T-helper 1 cell treated with Interleukin-12 subunit alpha and Interleukin-12 subunit beta and Interleukin-4 antibody, amounts not matched to agents 30 ng/mL and 1 ng/mL, for 36 hours (primary cell): ENCODE results near the gene AGRP. TPM values are rescaled to one million over a fixed set of nuclear protein-coding genes. Genes with fewer than 3 reads are reported as not detected.

Source experiments
- total RNA-seq: library from RNA; stranded (reverse); gene quantifications from 2 replicates; pipeline ENCODE4 v1.2.3, GENCODE V29; 2022

The AGRP gene
- total RNA-seq, 1 donor from 2014 or later, result not detected

Other genes with a start within 250 kb of the AGRP start
- gene FHOD1, start 236.1 kb downstream of the AGRP start, total RNA-seq, result 104 and 106 TPM in 2 replicates
- 3.5 and 3.7 TPM in 2 replicates for gene SLC9A5, start 234.6 kb downstream of the AGRP start, total RNA-seq
- 23.0 and 25.4 TPM in 2 replicates for gene PLEKHG4, start 204.0 kb downstream of the AGRP start, total RNA-seq
- gene KCTD19, start 156.8 kb downstream of the AGRP start, total RNA-seq, result 0.10 TPM in 1 of 2 replicates, not detected in the other
- gene LRRC36, start 156.7 kb downstream of the AGRP start, total RNA-seq, result 0.51 TPM in 1 of 2 replicates, not detected in the other
- gene TPPP3, start 90.0 kb downstream of the AGRP start, total RNA-seq, result not detected in 2 replicates
- 0.15 and 0.42 TPM in 2 replicates for gene ZDHHC1, start 67.1 kb downstream of the AGRP start, total RNA-seq
- gene HSD11B2, start 52.4 kb downstream of the AGRP start, total RNA-seq, result 0.29 TPM in 1 of 2 replicates, not detected in the other
- gene ATP6V0D1, start 2.4 kb downstream of the AGRP start, total RNA-seq, result 69.7 and 70.7 TPM in 2 replicates
- 47.9 and 52.6 TPM in 2 replicates for gene RIPOR1, start 45.3 kb upstream of the AGRP start, total RNA-seq
- 75.3 and 79.3 TPM in 2 replicates for gene CTCF, start 79.0 kb upstream of the AGRP start, total RNA-seq
- 206 and 225 TPM in 2 replicates for gene CARMIL2, start 161.6 kb upstream of the AGRP start, total RNA-seq
- 39.9 and 42.8 TPM in 2 replicates for gene ACD, start 176.7 kb upstream of the AGRP start, total RNA-seq
- gene PARD6A, start 177.4 kb upstream of the AGRP start, total RNA-seq, result 10.2 and 11.1 TPM in 2 replicates
- gene ENKD1, start 183.2 kb upstream of the AGRP start, total RNA-seq, result 8.5 and 9.0 TPM in 2 replicates
- gene C16orf86, start 183.3 kb upstream of the AGRP start, total RNA-seq, result 1.9 and 3.2 TPM in 2 replicates
- gene GFOD2, start 235.8 kb upstream of the AGRP start, total RNA-seq, result 13.4 and 15.2 TPM in 2 replicates